Smooth muscle cell (in vitro differentiated cells): ENCODE measurements around the gene HUS1. TPM values are rescaled to one million over a fixed set of nuclear protein-coding genes. Genes with fewer than 3 reads are reported as not detected.

ENCODE experiments used
- DNase-seq: peaks from one replicate; lab custom pipeline; 2025; ENCODE audit not compliant: unreplicated experiment; lab: John Stamatoyannopoulos, UW
- H2AFZ ChIP-seq: fragments of 200-600 bp; sonication (generic); 2 replicates; pipeline ENCODE4 v1.6.0; 2016; ENCODE audit warnings: antibody characterized with exemption, low read depth, mild to moderate bottlenecking
- H3F3A ChIP-seq: fragments of 200-600 bp; sonication (generic); 2 replicates; pipeline ENCODE4 v1.6.0; 2017; ENCODE audit warnings: antibody characterized with exemption, low read depth
- H3K27ac ChIP-seq: fragments of 200-600 bp; sonication (generic); 2 replicates; pipeline ENCODE4 v1.5.1; 2016; ENCODE audit warnings: low read depth, mild to moderate bottlenecking
- H3K27me3 ChIP-seq: fragments of 200-600 bp; sonication (generic); 2 replicates; pipeline ENCODE4 v1.6.1; 2016; ENCODE audit warnings: low read depth, mild to moderate bottlenecking
- H3K36me3 ChIP-seq: fragments of 200-600 bp; sonication (generic); 2 replicates; pipeline ENCODE4 v1.5.1; 2016; ENCODE audit warnings: low read depth
- H3K4me1 ChIP-seq: fragments of 200-600 bp; sonication (generic); 2 replicates; pipeline ENCODE4 v1.5.1; 2016; ENCODE audit warnings: low read depth
- H3K4me2 ChIP-seq: fragments of 200-600 bp; sonication (generic); 2 replicates; pipeline ENCODE4 v1.6.0; 2016; ENCODE audit warnings: mild to moderate bottlenecking
- H3K4me3 ChIP-seq: fragments of 200-600 bp; sonication (generic); 2 replicates; pipeline ENCODE4 v1.5.1; 2016; ENCODE audit warnings: mild to moderate bottlenecking
- H3K79me2 ChIP-seq: fragments of 200-600 bp; sonication (generic); 2 replicates; pipeline ENCODE4 v1.6.0; 2016; ENCODE audit warnings: low read depth, mild to moderate bottlenecking
- H3K9ac ChIP-seq: fragments of 200-600 bp; sonication (generic); 2 replicates; pipeline ENCODE4 v1.6.0; 2016; ENCODE audit warnings: low read depth
- H3K9me3 ChIP-seq: fragments of 200-600 bp; sonication (generic); replicated peaks from 2 replicates; pipeline ENCODE4 v1.5.1; 2016; ENCODE audit warnings: low read depth
- H4K20me1 ChIP-seq: fragments of 200-600 bp; sonication (generic); 2 replicates; pipeline ENCODE4 v1.6.0; 2016; ENCODE audit warnings: low read depth
- WGBS: methylation state at CpG from one replicate; pipeline ENCODE4 v1.1.7; 2016; ENCODE audit warnings: low lambda C conversion rate; 5-methylcytosine and 5-hydroxymethylcytosine counted together
- polyA plus RNA-seq: library from polyadenylated mRNA; unstranded; fragments of >200 nt; fragmentation: Nextera tagmentation; extraction: Ambion mirVana; gene quantifications from 2 replicates; pipeline ENCODE4 v1.2.1, GENCODE V29; 2016
- total RNA-seq: library from RNA; depleted of rRNA; stranded (reverse); fragments of >200 nt; gene quantifications from 2 replicates; pipeline ENCODE4 v1.2.3, GENCODE V29; 2014
- TF ChIP-seq, protein P1 (sequence below): fragments of 200-600 bp; sonication (generic); IDR thresholded peaks from 2 replicates; pipeline ENCODE4 v1.5.1; 2017; ENCODE audit warnings: borderline replicate concordance, mild to moderate bottlenecking, antibody characterized with exemption; ENCODE audit not compliant: insufficient read depth, poor library complexity, severe bottlenecking

Gene HUS1
- total and polyA plus RNA-seq, 2 experiments from 2014 or later: 13.2 to 35.8 TPM

DNA sequence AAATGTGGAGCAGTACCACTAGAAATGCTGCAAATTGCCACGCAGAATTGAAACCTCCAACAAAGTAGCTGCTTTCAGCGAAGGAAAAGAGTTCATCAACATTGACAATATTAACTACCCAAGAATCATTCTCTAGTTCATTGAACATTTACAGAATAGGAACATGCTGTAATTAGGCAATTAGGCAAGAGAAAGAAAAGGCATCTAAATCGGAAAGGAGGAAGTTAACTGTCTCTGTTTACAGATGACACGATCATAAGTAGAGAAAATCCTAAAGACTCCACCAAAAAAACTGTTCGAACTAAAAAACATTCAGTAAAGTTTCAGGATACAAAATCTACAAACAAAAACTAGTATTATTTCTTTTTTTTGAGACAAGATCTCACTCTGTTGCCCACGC, 22.3 kb downstream of the HUS1 start:
- H3K79me2 ChIP-seq: no peaks in the 10 kb centered on the region
- no peak overlapping the region for H3K27ac ChIP-seq
- H3K9ac ChIP-seq: no peak overlapping the region
- no peaks in the 10 kb centered on the region for H3K27me3 ChIP-seq
- no peaks in the 10 kb centered on the region for H3F3A ChIP-seq
- no peak overlapping the region for H3K4me2 ChIP-seq
- no peak for DNase-seq
- H4K20me1 ChIP-seq: no peaks in the 10 kb centered on the region
- no peak overlapping the region for H3K4me3 ChIP-seq
- WGBS: 92% methylated on average over 6 of the region's 6 CpGs
- no peaks in the 10 kb centered on the region for H3K36me3 ChIP-seq
- H3K9me3 ChIP-seq: no peaks in the 10 kb centered on the region
- H2AFZ ChIP-seq: no peak overlapping the region
- TF ChIP-seq, protein P1, sequence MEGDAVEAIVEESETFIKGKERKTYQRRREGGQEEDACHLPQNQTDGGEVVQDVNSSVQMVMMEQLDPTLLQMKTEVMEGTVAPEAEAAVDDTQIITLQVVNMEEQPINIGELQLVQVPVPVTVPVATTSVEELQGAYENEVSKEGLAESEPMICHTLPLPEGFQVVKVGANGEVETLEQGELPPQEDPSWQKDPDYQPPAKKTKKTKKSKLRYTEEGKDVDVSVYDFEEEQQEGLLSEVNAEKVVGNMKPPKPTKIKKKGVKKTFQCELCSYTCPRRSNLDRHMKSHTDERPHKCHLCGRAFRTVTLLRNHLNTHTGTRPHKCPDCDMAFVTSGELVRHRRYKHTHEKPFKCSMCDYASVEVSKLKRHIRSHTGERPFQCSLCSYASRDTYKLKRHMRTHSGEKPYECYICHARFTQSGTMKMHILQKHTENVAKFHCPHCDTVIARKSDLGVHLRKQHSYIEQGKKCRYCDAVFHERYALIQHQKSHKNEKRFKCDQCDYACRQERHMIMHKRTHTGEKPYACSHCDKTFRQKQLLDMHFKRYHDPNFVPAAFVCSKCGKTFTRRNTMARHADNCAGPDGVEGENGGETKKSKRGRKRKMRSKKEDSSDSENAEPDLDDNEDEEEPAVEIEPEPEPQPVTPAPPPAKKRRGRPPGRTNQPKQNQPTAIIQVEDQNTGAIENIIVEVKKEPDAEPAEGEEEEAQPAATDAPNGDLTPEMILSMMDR: no peak
- H3K4me1 ChIP-seq: no peaks in the 10 kb centered on the region

GRCh38 chr7:47956220-47956619, 23.2 kb downstream of the HUS1 start:
- H3K9ac ChIP-seq: no peak overlapping the region
- H3K27me3 ChIP-seq: no peaks in the 10 kb centered on the region
- DNase-seq: no peak
- no peaks in the 10 kb centered on the region for H3F3A ChIP-seq
- no peaks in the 10 kb centered on the region for H3K79me2 ChIP-seq
- TF ChIP-seq, protein P1: no peak
- no peak overlapping the region for H3K4me2 ChIP-seq
- H3K4me1 ChIP-seq: no peaks in the 10 kb centered on the region
- 86% methylated on average over 6 of the region's 6 CpGs for WGBS
- no peaks in the 10 kb centered on the region for H4K20me1 ChIP-seq
- no peak overlapping the region for H3K4me3 ChIP-seq
- H3K36me3 ChIP-seq: no peaks in the 10 kb centered on the region
- no peaks in the 10 kb centered on the region for H3K9me3 ChIP-seq
- H3K27ac ChIP-seq: no peak overlapping the region
- H2AFZ ChIP-seq: no peak overlapping the region

- Histone ChIP-seq H3K9me3 (no peaks in the 10 kb centered on the region), H3K79me2 (no peaks in the 10 kb centered on the region), H3K4me1 (no peaks in the 10 kb centered on the region), H3K36me3 (no peaks in the 10 kb centered on the region), H3K4me3 (no peak overlapping the region), H3K9ac (no peak overlapping the region), H3F3A (no peaks in the 10 kb centered on the region), H3K27ac (peak overlapping the region; percentile 24), H3K27me3 (no peaks in the 10 kb centered on the region), H3K4me2 (no peak overlapping the region), H2AFZ (no peak overlapping the region), H4K20me1 (no peaks in the 10 kb centered on the region)
- DNase-seq: no peak
- TF ChIP-seq, protein P1: no peak
- WGBS: 76% methylated on average over 4 of the region's 4 CpGs
Observed at GRCh38 chr7:47954231-47954911, 25.0 kb downstream of the HUS1 start.

DNA sequence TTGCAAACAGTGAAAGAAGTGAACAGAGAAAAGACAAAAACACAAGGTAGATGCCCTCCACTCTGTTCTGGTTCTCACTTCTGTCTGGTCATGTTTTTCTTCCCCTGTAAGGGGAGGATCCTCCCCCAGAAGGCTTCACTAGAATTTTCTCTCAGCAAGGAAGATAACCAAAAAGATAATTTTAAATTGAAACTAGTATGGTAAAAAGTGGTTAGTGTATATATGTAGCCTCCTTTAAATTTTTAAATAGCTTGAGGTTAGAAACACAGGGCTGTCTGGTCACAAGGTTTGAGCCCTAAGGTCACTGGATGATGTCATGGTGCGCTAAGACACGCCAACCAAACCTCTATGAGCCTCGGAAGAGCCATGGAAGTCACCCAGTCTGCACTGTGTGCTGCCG, 25.6 kb downstream of the HUS1 start:
- Histone ChIP-seq H4K20me1 (no peaks in the 10 kb centered on the region), H3K4me1 (no peaks in the 10 kb centered on the region), H2AFZ (no peak overlapping the region), H3K4me2 (no peak overlapping the region), H3K4me3 (no peak overlapping the region), H3K36me3 (no peaks in the 10 kb centered on the region), H3K9me3 (no peaks in the 10 kb centered on the region), H3K9ac (no peak overlapping the region), H3K27me3 (no peaks in the 10 kb centered on the region), H3K79me2 (no peaks in the 10 kb centered on the region), H3F3A (no peaks in the 10 kb centered on the region), H3K27ac (peak overlapping the region; percentile 24)
- WGBS: 91% methylated on average over 4 of the region's 4 CpGs
- DNase-seq: no peak
- TF ChIP-seq, protein P1: no peak
